GM23338 (cell line): ENCODE measurements around the gene C1QTNF8.

Experiments used
- CREB1 ChIP-seq: fragments of 250-450 bp; sonication (Bioruptor Pico); IDR thresholded peaks from 2 replicates; pipeline ENCODE4 v1.5.0; 2020; ENCODE audit warnings: low read depth, mild to moderate bottlenecking, moderate library complexity
- CTCF ChIP-seq, 2 experiments: fragments of 200-600 bp in 1 of 2; sonication (generic) in 1 of 2; conservative IDR thresholded peaks; 2 replicates each; pipeline versions ENCODE4 v1.5.1 to v1.6.1; 2016 to 2017; ENCODE audit warnings: antibody characterized with exemption in 2 of 2, low read depth in 2 of 2, mild to moderate bottlenecking in 2 of 2, moderate library complexity in 1 of 2
- EZH2 ChIP-seq: fragments of 200-600 bp; sonication (generic); IDR thresholded peaks from one replicate; pipeline ENCODE4 v1.8.0; 2017; ENCODE audit warnings: antibody characterized with exemption, mild to moderate bottlenecking, low read depth; ENCODE audit not compliant: unreplicated experiment
- EZH2phosphoT487 ChIP-seq: fragments of 200-600 bp; sonication (generic); IDR thresholded peaks from one replicate; pipeline ENCODE4 v1.8.1; 2018; ENCODE audit warnings: antibody characterized with exemption; ENCODE audit not compliant: unreplicated experiment
- POLR2AphosphoS5 ChIP-seq: IDR thresholded peaks from 2 replicates; pipeline ENCODE4 v1.6.1; 2016; ENCODE audit warnings: antibody characterized with exemption, low read depth
- REST ChIP-seq: IDR thresholded peaks from one replicate; pipeline ENCODE4 v1.6.1; 2018; ENCODE audit warnings: antibody characterized with exemption; ENCODE audit not compliant: unreplicated experiment
- TF ChIP-seq, protein P1 (sequence below): IDR thresholded peaks from 2 replicates; pipeline ENCODE4 v1.6.1; 2016; ENCODE audit warnings: antibody characterized with exemption

DNA sequence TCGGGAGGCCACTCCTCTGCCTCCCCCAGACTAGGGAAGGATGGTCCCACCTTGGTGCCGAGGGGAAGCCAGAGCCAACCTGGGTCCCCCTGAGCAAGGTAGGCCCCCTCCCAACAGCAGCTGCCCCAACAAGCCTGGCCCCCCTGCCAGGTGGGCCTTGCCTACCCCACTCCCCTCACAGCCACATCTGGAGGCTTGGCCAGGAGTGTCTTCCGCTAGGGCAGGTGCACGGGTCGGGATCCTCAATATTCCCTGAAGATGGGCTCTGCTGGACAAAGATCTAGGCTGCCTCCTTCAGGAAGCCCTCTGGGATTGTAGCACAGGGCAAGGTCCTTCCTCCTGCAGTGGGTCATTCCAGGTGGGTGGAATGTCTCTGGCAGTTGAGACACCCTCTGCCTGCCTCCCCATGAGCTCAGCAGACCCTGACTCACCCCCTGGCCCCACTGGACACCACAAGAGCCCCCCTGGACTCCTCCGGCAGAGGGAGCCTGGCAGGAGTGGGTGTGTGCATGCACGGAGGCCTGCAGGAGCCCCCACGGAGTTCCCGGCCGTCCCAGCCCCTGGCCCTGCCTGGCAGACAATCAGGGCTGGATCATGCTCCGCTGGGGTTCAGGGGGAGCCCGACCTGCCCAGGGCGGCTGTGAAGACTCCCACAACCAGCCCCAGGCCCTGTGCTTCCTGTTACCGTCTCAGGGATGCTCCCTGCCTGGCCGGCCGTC lies 435 bp downstream of the C1QTNF8 start:
- peak in 1 of 2 experiments; percentile 22; a peak in 1 of 4 replicates for TF ChIP-seq CTCF (conservative IDR thresholded peaks at IDR 0.05; ENCODE audit: low read depth in 2 of 2)
- TF ChIP-seq REST, result no peak
- TF ChIP-seq EZH2, result no peak
- TF ChIP-seq CREB1, result no peak
- no peak for TF ChIP-seq EZH2phosphoT487
- no peak for TF ChIP-seq POLR2AphosphoS5
- TF ChIP-seq, protein P1, sequence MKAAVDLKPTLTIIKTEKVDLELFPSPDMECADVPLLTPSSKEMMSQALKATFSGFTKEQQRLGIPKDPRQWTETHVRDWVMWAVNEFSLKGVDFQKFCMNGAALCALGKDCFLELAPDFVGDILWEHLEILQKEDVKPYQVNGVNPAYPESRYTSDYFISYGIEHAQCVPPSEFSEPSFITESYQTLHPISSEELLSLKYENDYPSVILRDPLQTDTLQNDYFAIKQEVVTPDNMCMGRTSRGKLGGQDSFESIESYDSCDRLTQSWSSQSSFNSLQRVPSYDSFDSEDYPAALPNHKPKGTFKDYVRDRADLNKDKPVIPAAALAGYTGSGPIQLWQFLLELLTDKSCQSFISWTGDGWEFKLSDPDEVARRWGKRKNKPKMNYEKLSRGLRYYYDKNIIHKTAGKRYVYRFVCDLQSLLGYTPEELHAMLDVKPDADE, result no peak
